Activated B cell treated with CpG ODN at 0.5 μM for 24 hours (primary cell): ENCODE results near the gene LIPA. TPM values are rescaled to one million over a fixed set of nuclear protein-coding genes. Genes with fewer than 3 reads are reported as not detected.
A peak's percentile ranks its signal among the peaks of the same experiment; 100 is the strongest.

Experiments
- ATAC-seq: fragments of 200-7000 bp; cut with Tn5 transposase; one replicate; pipeline ENCODE4 v1.10.0; 2021; ENCODE audit warnings: low read depth, mild to moderate bottlenecking, moderate library complexity
- CTCF ChIA-PET: fragments of 350-600 bp; sonication (Branson Sonifier 250); formaldehyde crosslinking; loops from one replicate; lab custom pipeline; 2021; ENCODE audit warnings: antibody characterized with exemption; lab: Charles Lee
- POLR2A ChIA-PET: fragments of 350-600 bp; sonication (Branson Sonifier 250); formaldehyde crosslinking; loops from one replicate; lab custom pipeline; 2021; ENCODE audit warnings: antibody characterized with exemption; lab: Charles Lee
- DNase-seq: peaks from one replicate; pipeline ENCODE4 v3.0.0; 2022
- H3K27ac Mint-ChIP-seq: one replicate; pipeline ENCODE4 v1.8.0; 2020; ENCODE audit warnings: mixed read lengths
- H3K27me3 Mint-ChIP-seq: one replicate; pipeline ENCODE4 v1.8.0; 2021; ENCODE audit warnings: mixed read lengths
- H3K36me3 Mint-ChIP-seq: one replicate; pipeline ENCODE4 v1.8.0; 2021; ENCODE audit warnings: low read depth, mixed read lengths
- H3K4me1 Mint-ChIP-seq: one replicate; pipeline ENCODE4 v1.8.0; 2021; ENCODE audit warnings: mixed read lengths
- H3K4me3 Mint-ChIP-seq: one replicate; pipeline ENCODE4 v1.8.0; 2020; ENCODE audit warnings: mild to moderate bottlenecking, mixed read lengths
- H3K9me3 Mint-ChIP-seq: one replicate; pipeline ENCODE4 v1.8.0; 2020; ENCODE audit warnings: mixed read lengths
- CTCF ChIP-seq: fragments of 200-600 bp; IDR thresholded peaks from one replicate; pipeline ENCODE4 v1.8.0; 2022; ENCODE audit warnings: antibody characterized with exemption, mild to moderate bottlenecking
- intact Hi-C: fragments of 100-400 bp; cut with micrococcal nuclease; formaldehyde crosslinking; loops from one replicate; pipeline ENCODE4 v1.15.1; 2024
- total RNA-seq: library from RNA; stranded (reverse); gene quantifications from 2 replicates; pipeline ENCODE4 v1.2.3, GENCODE V29; 2022

Gene LIPA
- total RNA-seq, 1 donor from 2014 or later: 32.8 TPM

GRCh38 chr10:89206402-89207180 lies 45.0 kb downstream of the LIPA start:
- H3K4me1 Mint-ChIP-seq: peaks cover 27% of the 10 kb centered on the region
- DNase-seq: peak; percentile 40
- H3K36me3 Mint-ChIP-seq: no peaks in the 10 kb centered on the region
- POLR2A ChIA-PET: interaction anchor here (0.6 kb wide), 1 partner anchor 1384 kb away, joined by 3 read pairs; no protein-coding TSS in a partner anchor
- ATAC-seq: peak; percentile 28
- intact Hi-C loops: loop anchor here (5.0 kb wide), 1 partner anchor 519 kb away; no protein-coding TSS in a partner anchor
- H3K9me3 Mint-ChIP-seq: no peaks in the 10 kb centered on the region
- H3K4me3 Mint-ChIP-seq: peak overlapping the region; percentile 83
- H3K27me3 Mint-ChIP-seq: peaks cover 44% of the 10 kb centered on the region
- H3K27ac Mint-ChIP-seq: no peak overlapping the region
- no peak for TF ChIP-seq CTCF
- CTCF ChIA-PET: interaction anchor here (1.6 to 3.6 kb wide), 6 partner anchors 10 to 370 kb away, joined by 3 to 17 read pairs (median 10); no protein-coding TSS in a partner anchor

GRCh38 chr10:89204621-89205185 lies 46.9 kb downstream of the LIPA start:
- no peaks in the 10 kb centered on the region for H3K36me3 Mint-ChIP-seq
- H3K4me1 Mint-ChIP-seq: peaks cover 23% of the 10 kb centered on the region
- ChIA-PET CTCF (interaction anchor here (1.0 to 1.5 kb wide), 3 partner anchors 10 to 270 kb away, joined by 3 to 4 read pairs (median 3); no protein-coding TSS in a partner anchor), POLR2A (no interaction called here)
- no peak for TF ChIP-seq CTCF
- ATAC-seq (no peak), DNase-seq (no peak)
- H3K9me3 Mint-ChIP-seq: no peaks in the 10 kb centered on the region
- H3K27ac Mint-ChIP-seq: no peak overlapping the region
- no peak overlapping the region for H3K4me3 Mint-ChIP-seq
- H3K27me3 Mint-ChIP-seq: peaks cover 26% of the 10 kb centered on the region
- intact Hi-C loops: loop anchor here (5.0 kb wide), 1 partner anchor 517 kb away; no protein-coding TSS in a partner anchor

- Mint-ChIP-seq H3K4me3 (no peak overlapping the region), H3K36me3 (no peaks in the 10 kb centered on the region), H3K27me3 (peaks cover 16% of the 10 kb centered on the region), H3K9me3 (no peaks in the 10 kb centered on the region), H3K27ac (no peak overlapping the region), H3K4me1 (peaks cover 17% of the 10 kb centered on the region)
- no peak for TF ChIP-seq CTCF
- intact Hi-C loops: no loop called here
- no peak for ATAC-seq
- DNase-seq: no peak
- ChIA-PET POLR2A (no interaction called here), CTCF (interaction anchor here (1.0 kb wide), 1 partner anchor 173 kb away, joined by 3 read pairs; no protein-coding TSS in a partner anchor)
Observed at GRCh38 chr10:89203237-89203636, 48.3 kb downstream of the LIPA start.

GRCh38 chr10:89202033-89202425 lies 49.5 kb downstream of the LIPA start:
- Mint-ChIP-seq H3K36me3 (no peaks in the 10 kb centered on the region), H3K27ac (no peak overlapping the region), H3K9me3 (no peaks in the 10 kb centered on the region), H3K4me3 (no peak overlapping the region), H3K27me3 (peaks cover 12% of the 10 kb centered on the region), H3K4me1 (peaks cover 8% of the 10 kb centered on the region)
- intact Hi-C loops: no loop called here
- no peak for DNase-seq
- ATAC-seq: no peak
- no peak for TF ChIP-seq CTCF
- CTCF ChIA-PET: interaction anchor here (0.6 to 1.5 kb wide), 3 partner anchors 15 to 267 kb away, joined by 3 to 4 read pairs (median 4); no protein-coding TSS in a partner anchor
- POLR2A ChIA-PET: no interaction called here
